Keratinocyte (primary cell): ENCODE data around the gene C16orf46. TPM values are rescaled to one million over a fixed set of nuclear protein-coding genes. Genes with fewer than 3 reads are reported as not detected.

Experiments
- DNase-seq: peaks from one replicate; pipeline ENCODE4 v3.0.0-alpha.2; 2011; ENCODE audit warnings: low read depth, missing footprints, low spot score
- FAIRE-seq: peaks from 2 replicates; lab custom pipeline; 2011; peaks lifted over from hg19 to GRCh38; lab: Jason Lieb, UNC
- H2AFZ ChIP-seq: 2 replicates; pipeline ENCODE4 v1.6.0; 2012; ENCODE audit warnings: low read length, control low read depth, inconsistent platforms; ENCODE audit not compliant: control insufficient read depth
- H3K27ac ChIP-seq: 2 replicates; pipeline ENCODE4 v1.5.1; 2011; ENCODE audit warnings: low read length; ENCODE audit not compliant: control insufficient read depth, insufficient read depth
- H3K27me3 ChIP-seq: 3 replicates; pipeline ENCODE4 v1.6.0; 2011; ENCODE audit warnings: low read length; ENCODE audit not compliant: control insufficient read depth, insufficient read depth; ENCODE audit errors: extremely low read depth
- H3K36me3 ChIP-seq, 2 experiments: 2 replicates in 1 of 2; 3 replicates in 1 of 2; pipeline ENCODE4 v1.5.1; 2011; ENCODE audit warnings: low read length in 2 of 2, mild to moderate bottlenecking in 1 of 2; ENCODE audit not compliant: control insufficient read depth in 2 of 2, insufficient read depth in 2 of 2; ENCODE audit errors: extremely low read depth in 1 of 2
- H3K4me1 ChIP-seq: 3 replicates; pipeline ENCODE4 v1.5.1; 2011; ENCODE audit warnings: low read length; ENCODE audit not compliant: control insufficient read depth, insufficient read depth; ENCODE audit errors: extremely low read depth
- H3K4me2 ChIP-seq: 3 replicates; pipeline ENCODE4 v1.6.0; 2011; ENCODE audit warnings: low read depth, low read length; ENCODE audit not compliant: control insufficient read depth, insufficient read depth; ENCODE audit errors: extremely low read depth
- H3K4me3 ChIP-seq, 3 experiments: fragments of 200-600 bp in 1 of 3; sonication (generic) in 1 of 3; 2 replicates in 2 of 3; 3 replicates in 1 of 3; pipeline ENCODE4 v1.5.1; 2011 to 2016; ENCODE audit warnings: low read length in 3 of 3, mild to moderate bottlenecking in 3 of 3, control low read depth in 2 of 3, inconsistent platforms in 1 of 3, low read depth in 1 of 3, mixed read lengths in 1 of 3, mixed run types in 1 of 3, moderate library complexity in 1 of 3; ENCODE audit not compliant: control insufficient read depth in 2 of 3, insufficient read depth in 2 of 3; ENCODE audit errors: extremely low read depth in 1 of 3
- H3K79me2 ChIP-seq: 2 replicates; pipeline ENCODE4 v1.6.0; 2012; ENCODE audit warnings: low read length; ENCODE audit not compliant: control insufficient read depth, insufficient read depth
- H3K9ac ChIP-seq: 3 replicates; pipeline ENCODE4 v1.6.0; 2011; ENCODE audit warnings: low read length; ENCODE audit not compliant: control insufficient read depth, insufficient read depth; ENCODE audit errors: extremely low read depth
- H3K9me1 ChIP-seq: 3 replicates; pipeline ENCODE4 v1.6.0; 2011; ENCODE audit warnings: low read length; ENCODE audit not compliant: control insufficient read depth, insufficient read depth; ENCODE audit errors: extremely low read depth
- H3K9me3 ChIP-seq: 2 replicates; pipeline ENCODE4 v1.5.1; 2012; ENCODE audit warnings: low read depth, low read length; ENCODE audit not compliant: control insufficient read depth
- H4K20me1 ChIP-seq: 3 replicates; pipeline ENCODE4 v1.6.0; 2011; ENCODE audit warnings: low read length; ENCODE audit not compliant: control insufficient read depth, insufficient read depth; ENCODE audit errors: extremely low read depth
- CTCF ChIP-seq, 3 experiments: IDR thresholded peaks in 1 of 3; conservative IDR thresholded peaks in 1 of 3; optimal IDR thresholded peaks in 1 of 3; 2 replicates in 2 of 3; 3 replicates in 1 of 3; pipeline versions ENCODE3 to v1.5.1; 2011; ENCODE audit warnings: low read length in 3 of 3, mild to moderate bottlenecking in 3 of 3, moderate library complexity in 2 of 3, control low read depth in 1 of 3, inconsistent platforms in 1 of 3; ENCODE audit not compliant: insufficient read depth in 2 of 3; ENCODE audit errors: extremely low read depth in 1 of 3
- EZH2 ChIP-seq: IDR thresholded peaks from one replicate; pipeline ENCODE4 v1.6.1; 2012; ENCODE audit warnings: inconsistent platforms, mild to moderate bottlenecking, low read length, moderate library complexity
- dilution Hi-C: fragments of 300-500 bp; cut with MboI; formaldehyde crosslinking; loops from one replicate; pipeline ENCODE4 v1.7.0; 2020; ENCODE audit warnings: low sequenced_read_pairs; ENCODE audit not compliant: extremely low pct_ligation_motif_present
- polyA plus RNA-seq, 5 experiments: library from polyadenylated mRNA; depleted of rRNA in 3 of 5; stranded (reverse) in 3 of 5; stranded (forward) in 1 of 5; unstranded in 1 of 5; fragments of >200 nt; gene quantifications; 1 replicate in 1 of 5; 2 replicates in 3 of 5; 3 replicates in 1 of 5; pipeline versions ENCODE4 v1.2.1 to v1.2.3, GENCODE V29; 2011 to 2012; ENCODE audit warnings: missing spikeins in 2 of 5, low read depth in 1 of 5, low replicate concordance in 1 of 5

Gene C16orf46
- polyA plus RNA-seq, 1 donor (not counting 4 experiments of a cell fraction or from before 2014, with no cell fraction given), result 0.30 TPM

- Histone ChIP-seq H4K20me1 (no peaks in the 10 kb centered on the region), H3K4me1 (peaks cover 14% of the 10 kb centered on the region), H3K9me1 (no peaks in the 10 kb centered on the region), H3K9ac (peak overlapping the region; percentile 90), H3K27ac (peak overlapping the region; percentile 90), H3K36me3 (no peaks in the 10 kb centered on the region), H3K4me2 (peak overlapping the region; percentile 96), H3K27me3 (no peaks in the 10 kb centered on the region), H3K4me3 (peak overlapping the region; percentile 60 to 95 (median 85)), H3K9me3 (no peaks in the 10 kb centered on the region), H3K79me2 (no peaks in the 10 kb centered on the region), H2AFZ (peak overlapping the region; percentile 88)
- dilution Hi-C loops, result no loop called here
- peak; percentile 44 for FAIRE-seq
- no peak for TF ChIP-seq EZH2
- TF ChIP-seq CTCF (optimal IDR thresholded peaks at IDR 0.05 in 1 of 3, IDR thresholded peaks at IDR 0.05 in 1 of 3, conservative IDR thresholded peaks at IDR 0.05 in 1 of 3; ENCODE audit: extremely low read depth in 1 of 3, insufficient read depth in 2 of 3, low read length in 3 of 3), result no peak
- DNase-seq, result peak; percentile 35
Measured at GRCh38 chr16:81076566-81077075, 417 bp downstream of the C16orf46 start.

- Histone ChIP-seq H3K9ac (no peak overlapping the region), H3K79me2 (no peaks in the 10 kb centered on the region), H4K20me1 (no peaks in the 10 kb centered on the region), H2AFZ (no peak overlapping the region), H3K4me1 (peaks cover 15% of the 10 kb centered on the region), H3K9me1 (no peaks in the 10 kb centered on the region), H3K4me2 (no peak overlapping the region), H3K36me3 (no peaks in the 10 kb centered on the region), H3K4me3 (no peak overlapping the region), H3K27ac (no peak overlapping the region), H3K27me3 (no peaks in the 10 kb centered on the region), H3K9me3 (no peaks in the 10 kb centered on the region)
- TF ChIP-seq CTCF (optimal IDR thresholded peaks at IDR 0.05 in 1 of 3, IDR thresholded peaks at IDR 0.05 in 1 of 3, conservative IDR thresholded peaks at IDR 0.05 in 1 of 3; ENCODE audit: extremely low read depth in 1 of 3, insufficient read depth in 2 of 3, low read length in 3 of 3), result no peak
- TF ChIP-seq EZH2, result no peak
- no peak for FAIRE-seq
- dilution Hi-C loops, result no loop called here
- DNase-seq, result no peak
Measured at GRCh38 chr16:81073560-81074330, 3.3 kb downstream of the C16orf46 start.
